ENCODE results near the gene RPS21. TPM values are rescaled to one million over a fixed set of nuclear protein-coding genes. Genes with fewer than 3 reads are reported as not detected.
A peak's percentile ranks its signal among the peaks of the same experiment; 100 is the strongest.

RPS21 gene
- total and polyA plus RNA-seq, 2 of the 13 experiments (the other 11 are each of a cell fraction or from before 2014, with no cell fraction given): 2,647 to 11,063 TPM

GRCh38 chr20:62430311-62430853 lies 43.5 kb downstream of the RPS21 start (continued):
- no peak for TF ChIP-seq BRF2 (CRISPR knock-in tag; IDR thresholded peaks at IDR 0.05)
- no peak for TF ChIP-seq ZKSCAN8 (CRISPR knock-in tag; IDR thresholded peaks at IDR 0.05; ENCODE audit: borderline replicate concordance)
- TF ChIP-seq DR1 (CRISPR knock-in tag; IDR thresholded peaks at IDR 0.05): 0 out of 2 replicates have a peak, but pooled peaks have one; percentile 18
- no peak for TF ChIP-seq E2F1 (CRISPR knock-in tag; IDR thresholded peaks at IDR 0.05)
- TF ChIP-seq SRSF9 (IDR thresholded peaks at IDR 0.05; ENCODE audit: borderline replicate concordance, insufficient read depth, low read depth, low read length, poor library complexity, severe bottlenecking): no peak
- no peak for TF ChIP-seq TFAP4 (IDR thresholded peaks at IDR 0.05; ENCODE audit: borderline replicate concordance, low read depth)
- TF ChIP-seq YY1 (IDR thresholded peaks at IDR 0.05; ENCODE audit: insufficient read depth, insufficient replicate concordance, low read depth, low read length): no peak
- no peak for TF ChIP-seq JUND (CRISPR knock-in tag; IDR thresholded peaks at IDR 0.05)
- TF ChIP-seq ZNF451 (CRISPR knock-in tag; IDR thresholded peaks at IDR 0.05): no peak
- no peak for TF ChIP-seq XBP1 (CRISPR knock-in tag; IDR thresholded peaks at IDR 0.05)
- TF ChIP-seq NR2F6 (IDR thresholded peaks at IDR 0.05): peak; percentile 63; the same call in 1 of the 2 replicates
- 0 out of 2 replicates have a peak, but pooled peaks have one; percentile 35 for TF ChIP-seq NR2F6 (CRISPR knock-in tag; IDR thresholded peaks at IDR 0.05)
- TF ChIP-seq HNF1A (IDR thresholded peaks at IDR 0.05; ENCODE audit: low read depth): no peak
- peak; percentile 62; the same call in 1 of the 2 replicates for TF ChIP-seq HNF1A (CRISPR knock-in tag; IDR thresholded peaks at IDR 0.05; ENCODE audit: borderline replicate concordance)
- no peak for TF ChIP-seq ZBTB44 (CRISPR knock-in tag; IDR thresholded peaks at IDR 0.05)
- TF ChIP-seq ZBTB33 (CRISPR knock-in tag; IDR thresholded peaks at IDR 0.05): no peak
- TF ChIP-seq ZMAT3 (CRISPR knock-in tag; conservative IDR thresholded peaks at IDR 0.05): no peak
- TF ChIP-seq EED (CRISPR knock-in tag; IDR thresholded peaks at IDR 0.05): no peak

Data from HepG2 (cell line).